Occipital lobe (tissue), 2 donors: ENCODE measurements around the gene C16orf95. TPM values are rescaled to one million over a fixed set of nuclear protein-coding genes. Genes with fewer than 3 reads are reported as not detected.
A peak's percentile ranks its signal among the peaks of the same experiment; 100 is the strongest.
"Not testable (repeated sequence)": the region's sequence is repeated elsewhere in the genome, so short reads cannot be mapped to it uniquely, and the experiment has no call there.

Experiments
- DNase-seq: peaks from one replicate; lab custom pipeline; 2025; lab: John Stamatoyannopoulos, UW
- total RNA-seq: library from RNA; depleted of rRNA; stranded (reverse); fragments of >200 nt; gene quantifications from one replicate; pipeline ENCODE4 v1.2.3, GENCODE V29; 2014

C16orf95 gene
- total RNA-seq, 1 donor from 2014 or later: 3.1 TPM

DNA sequence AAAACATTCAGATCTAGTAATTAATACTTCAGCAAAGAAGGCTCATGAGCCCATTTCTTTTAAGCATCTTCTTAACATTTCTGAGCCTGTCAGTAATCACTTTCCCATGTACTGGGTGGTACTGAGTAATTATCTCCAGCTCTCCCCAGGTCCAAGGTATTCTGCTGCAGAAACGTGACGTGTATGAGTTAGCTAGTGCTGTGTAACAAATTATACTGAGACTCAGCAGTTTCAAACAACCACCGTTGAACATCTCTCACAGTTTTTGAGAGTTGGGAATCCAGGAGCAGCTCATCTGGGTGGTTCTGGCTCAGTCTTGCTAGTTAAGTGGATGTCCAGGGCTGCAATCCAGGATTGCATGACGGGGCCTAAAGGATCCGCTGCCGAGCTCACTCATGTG lies 25.2 kb downstream of the C16orf95 start:
- no peak for DNase-seq

DNA sequence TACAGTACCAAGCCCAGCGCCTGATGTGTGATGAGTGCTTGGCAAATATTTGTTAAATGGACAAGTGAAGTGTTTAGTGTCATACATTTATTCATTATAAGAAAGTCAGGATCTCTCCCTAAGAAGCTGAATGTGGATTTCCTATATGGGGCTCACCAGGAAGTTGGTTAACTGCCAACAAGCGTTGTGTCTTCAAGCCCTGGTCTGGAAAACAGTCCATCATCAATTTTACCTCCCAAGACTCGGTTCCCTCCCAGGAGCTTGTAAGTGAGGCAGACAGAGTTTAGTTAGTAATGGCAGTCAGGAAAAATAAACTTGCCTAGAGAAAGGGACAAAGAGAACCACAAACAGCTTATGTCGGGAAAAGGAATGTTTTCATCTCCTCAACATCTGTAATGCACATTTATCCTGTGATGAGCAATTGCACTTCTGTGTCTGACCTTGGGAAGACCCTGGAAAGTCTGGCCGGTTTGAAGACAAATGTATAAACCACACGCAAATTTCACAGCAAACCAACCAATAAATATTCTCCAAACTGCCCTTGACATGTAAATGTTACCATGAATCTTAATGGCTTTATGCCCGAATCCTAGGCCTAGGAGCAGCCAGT lies 28.3 kb downstream of the C16orf95 start:
- no peak for DNase-seq

DNA sequence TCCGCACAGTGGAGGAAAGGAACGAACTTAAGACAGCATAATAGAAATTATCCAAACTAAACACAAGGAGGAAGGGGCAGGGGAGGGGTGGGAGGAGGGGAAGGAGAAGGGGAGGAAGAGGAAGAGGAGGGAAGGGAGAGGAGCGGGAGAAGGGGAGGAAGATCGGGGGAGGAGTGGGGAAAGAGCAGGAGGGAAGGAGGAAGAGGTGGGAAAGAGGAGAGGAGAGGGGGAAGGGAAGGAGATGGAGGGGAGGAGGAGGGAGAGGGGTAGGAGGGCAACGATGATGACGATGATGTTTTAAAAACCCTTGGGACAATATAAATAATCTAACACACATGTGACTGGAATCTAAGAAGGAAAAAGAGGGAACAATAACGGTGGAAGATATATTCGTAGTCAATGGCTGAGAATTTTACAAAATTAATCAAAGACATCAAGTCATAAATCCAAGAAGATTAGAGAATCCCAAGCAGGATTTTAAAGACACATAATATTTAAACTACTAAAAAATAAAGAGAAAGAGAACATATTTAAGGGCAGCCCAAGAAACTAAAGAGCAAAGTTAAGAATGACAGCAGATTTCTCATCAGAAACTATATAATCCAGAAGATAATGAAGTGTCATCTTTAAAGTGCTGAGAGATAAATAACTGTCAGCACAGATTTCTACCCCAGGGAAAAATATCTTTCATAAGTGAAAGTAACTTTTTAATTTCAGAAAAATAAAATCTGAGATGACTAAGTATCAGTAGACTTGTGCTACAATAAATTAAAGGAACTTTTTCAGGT lies 30.2 kb downstream of the C16orf95 start:
- DNase-seq: no peak

DNA sequence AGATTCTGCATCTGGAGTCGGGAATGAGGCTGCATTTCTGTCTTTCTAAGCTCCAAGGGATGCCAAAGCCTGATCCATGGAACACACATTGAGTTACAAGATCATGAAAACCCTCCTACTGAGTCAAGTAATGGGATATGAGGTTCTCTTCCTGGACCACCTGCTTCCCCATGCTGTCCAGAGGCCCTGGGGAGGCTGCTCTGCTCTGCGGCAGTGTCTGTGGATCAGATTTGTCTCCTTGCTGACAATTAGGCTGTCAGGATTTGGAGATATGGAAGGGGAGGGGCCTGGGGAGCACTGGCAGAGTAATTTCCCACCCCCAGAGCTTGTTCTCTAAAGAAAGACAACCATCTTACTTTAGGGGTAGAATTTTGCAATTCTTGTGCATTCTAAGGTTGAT lies 33.0 kb downstream of the C16orf95 start:
- no peak for DNase-seq

DNA sequence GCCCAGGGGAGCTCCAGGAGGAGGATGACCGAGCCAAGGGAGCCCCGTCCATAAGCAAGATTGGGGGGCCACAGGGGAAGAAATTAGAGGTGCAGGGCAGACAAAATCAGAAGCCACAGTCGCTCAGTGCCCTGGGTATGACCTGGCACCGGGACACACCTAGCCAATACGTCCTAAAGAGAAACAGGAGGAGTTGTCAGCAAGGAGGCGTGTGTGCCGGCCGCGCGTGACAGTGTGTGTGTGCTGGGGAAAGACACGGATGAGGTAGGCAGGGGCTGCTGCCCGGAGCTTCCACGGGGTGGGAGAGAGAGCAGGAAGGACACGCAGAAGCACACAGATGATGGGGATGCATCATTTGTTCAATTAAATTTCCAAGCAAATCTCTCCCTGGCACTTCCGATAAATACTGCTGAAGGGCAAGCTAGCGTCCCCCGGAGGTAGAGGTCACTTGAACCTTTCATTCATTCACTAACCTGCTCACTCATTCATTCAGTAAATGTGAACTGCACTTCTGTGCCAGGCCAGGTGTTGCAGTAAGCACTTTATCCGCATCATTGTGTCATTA lies 38.0 kb downstream of the C16orf95 start:
- no peak for DNase-seq

DNA sequence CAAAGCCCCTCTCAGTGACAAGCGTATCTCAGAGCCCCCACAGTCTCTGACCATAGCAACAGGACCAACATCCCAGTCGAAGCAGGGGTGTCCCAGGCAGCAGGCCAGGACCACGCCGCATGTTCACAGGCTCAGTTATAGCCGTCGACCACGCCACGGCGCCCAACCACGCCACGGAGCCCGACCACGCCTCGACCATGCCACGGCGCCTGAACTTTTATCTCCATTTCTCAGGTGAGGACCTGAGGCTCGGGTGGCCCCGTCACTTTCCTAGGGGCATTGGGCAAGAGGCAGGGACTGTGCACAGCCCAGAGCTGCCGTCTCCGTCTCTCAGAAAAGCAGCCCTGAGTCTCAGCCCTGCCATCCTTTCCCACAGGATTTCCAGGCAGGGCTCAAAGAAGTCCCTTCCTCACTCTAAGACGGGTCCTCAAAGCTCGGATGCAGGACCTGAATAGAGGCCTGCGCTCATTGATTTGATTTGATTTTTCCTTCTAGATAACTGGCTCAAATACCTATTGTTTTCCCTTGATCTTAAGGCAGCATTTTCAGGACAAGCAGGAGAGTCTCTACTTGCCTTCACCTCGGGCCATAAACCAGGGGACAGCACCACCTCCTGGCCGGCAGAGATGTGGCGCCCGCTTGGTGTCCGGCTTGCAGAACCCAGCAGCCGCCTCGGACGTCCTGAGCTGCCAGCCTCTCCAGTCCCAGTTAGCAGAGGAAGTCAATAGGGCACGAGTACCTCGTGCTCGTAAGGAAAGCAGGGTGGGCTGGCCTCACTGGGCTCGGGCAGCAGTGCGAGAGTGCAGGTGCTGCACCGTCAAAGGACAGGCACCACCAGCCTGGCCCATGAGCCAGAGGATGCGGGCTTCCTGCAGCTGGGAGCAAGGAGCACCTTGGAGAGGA lies 38.8 kb downstream of the C16orf95 start:
- peak; percentile 43 for DNase-seq

DNA sequence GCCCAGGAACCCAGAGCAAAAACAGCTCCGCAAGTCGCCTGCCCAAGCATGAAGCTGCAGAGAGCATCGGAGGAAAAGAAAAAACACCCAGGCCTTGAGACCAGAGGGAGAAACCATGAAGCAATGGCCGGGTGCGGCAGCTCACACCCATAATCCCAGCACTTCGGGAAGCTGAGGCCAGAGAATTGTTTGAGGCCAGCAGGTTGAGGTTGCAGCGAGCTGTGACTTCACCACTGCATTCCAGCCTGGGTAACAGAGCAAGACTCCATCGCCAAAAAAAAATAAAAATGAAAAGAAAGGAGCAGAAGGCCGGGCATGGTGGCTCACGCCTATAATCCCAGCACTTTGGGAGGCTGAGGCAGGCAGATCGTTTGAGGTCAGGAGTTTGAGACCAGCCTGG lies 40.3 kb downstream of the C16orf95 start:
- no peak for DNase-seq

DNA sequence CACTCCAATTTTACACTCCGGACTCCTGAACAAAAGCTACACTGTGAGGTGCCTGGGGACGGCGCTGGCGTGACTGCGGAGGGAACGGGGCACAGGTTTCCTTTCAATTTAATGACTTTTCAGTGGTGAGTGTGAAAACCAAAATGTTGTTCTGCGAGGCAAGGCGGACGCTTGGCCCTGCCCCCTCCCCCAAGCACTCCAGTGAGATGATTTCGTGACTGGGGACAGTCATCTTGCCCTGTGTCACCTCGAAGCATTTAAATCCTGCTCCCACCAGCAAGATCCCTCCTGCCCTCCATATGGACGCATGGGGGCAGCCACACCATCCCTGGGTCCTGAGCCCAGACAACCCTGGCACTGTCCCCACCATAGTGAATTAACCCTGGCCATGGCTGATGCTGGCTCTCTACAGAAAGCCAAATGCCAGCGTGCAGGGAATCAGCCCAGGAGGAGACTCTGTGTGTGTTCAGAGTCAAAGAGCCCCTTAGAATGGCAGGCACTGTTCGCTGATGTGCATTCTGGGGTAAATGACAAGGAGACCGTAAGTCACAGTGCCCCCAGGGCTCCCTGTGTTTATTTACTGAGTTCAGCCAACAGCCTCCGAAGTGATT lies 41.0 kb downstream of the C16orf95 start:
- no peak for DNase-seq

DNA sequence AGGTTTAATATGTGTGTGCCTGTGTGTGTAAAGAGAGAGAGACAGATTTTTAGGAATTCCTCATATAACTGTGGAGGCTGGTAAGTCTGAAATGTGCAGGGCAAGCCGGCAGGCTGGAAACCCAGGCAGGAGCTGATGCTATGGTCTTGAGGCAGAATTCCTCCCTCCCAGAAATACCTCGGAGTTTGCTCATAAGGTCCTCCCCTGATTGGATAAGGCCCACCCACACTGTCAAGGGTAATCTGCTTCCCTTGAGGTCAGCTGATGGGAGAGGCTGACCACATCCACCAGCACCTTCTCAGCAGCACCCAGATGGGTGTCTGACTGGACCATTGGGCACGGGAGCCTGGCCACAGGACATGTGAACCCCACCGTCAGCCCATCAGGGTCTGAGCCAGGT lies 42.4 kb downstream of the C16orf95 start:
- DNase-seq: no peak

DNA sequence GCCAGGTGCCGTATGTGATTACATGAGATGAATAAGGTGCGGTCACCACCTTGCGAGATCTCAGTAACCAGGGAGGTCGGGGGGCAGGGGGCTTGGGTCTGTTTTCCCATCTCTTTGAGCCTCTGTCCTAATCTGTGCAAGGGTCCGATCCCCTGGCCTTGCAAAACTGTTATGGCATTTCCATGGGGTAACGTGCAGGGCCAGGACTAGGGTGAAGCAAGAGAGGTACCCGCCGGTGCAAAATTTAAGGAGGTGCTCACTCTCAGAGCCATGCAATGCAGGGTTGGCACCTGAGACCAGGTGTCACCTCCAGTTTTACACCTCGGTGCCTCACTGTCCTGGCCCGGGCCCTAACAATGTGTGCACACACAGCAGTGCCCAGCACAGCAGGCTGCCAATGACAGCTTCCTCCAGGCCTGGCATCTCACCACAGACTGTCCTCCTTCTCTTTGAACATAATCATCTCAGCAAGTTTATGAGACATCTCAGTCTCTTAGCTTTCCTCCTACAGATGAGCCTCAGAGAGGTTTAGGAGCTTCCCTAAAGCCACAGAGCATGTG lies 43.6 kb downstream of the C16orf95 start:
- DNase-seq: no peak

DNA sequence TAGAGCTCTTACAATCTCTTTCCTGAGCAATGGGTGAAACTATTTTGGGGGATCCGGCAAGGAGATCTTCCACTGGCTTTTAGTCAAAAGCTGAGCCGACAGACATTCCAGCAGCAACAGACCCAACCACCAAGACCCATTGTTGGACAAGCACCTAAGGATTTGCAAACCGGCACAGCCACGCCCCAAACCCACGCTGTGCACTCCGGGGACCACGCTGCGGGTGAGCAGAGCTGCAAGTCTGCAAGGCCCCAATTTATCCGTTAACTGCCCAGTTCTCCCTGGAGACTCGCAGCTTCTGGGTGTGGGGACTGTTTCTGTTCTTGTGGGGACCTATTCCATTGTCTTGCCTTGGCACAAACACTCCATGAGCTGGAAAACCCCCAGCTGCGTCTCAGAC lies 45.9 kb downstream of the C16orf95 start:
- no peak for DNase-seq

DNA sequence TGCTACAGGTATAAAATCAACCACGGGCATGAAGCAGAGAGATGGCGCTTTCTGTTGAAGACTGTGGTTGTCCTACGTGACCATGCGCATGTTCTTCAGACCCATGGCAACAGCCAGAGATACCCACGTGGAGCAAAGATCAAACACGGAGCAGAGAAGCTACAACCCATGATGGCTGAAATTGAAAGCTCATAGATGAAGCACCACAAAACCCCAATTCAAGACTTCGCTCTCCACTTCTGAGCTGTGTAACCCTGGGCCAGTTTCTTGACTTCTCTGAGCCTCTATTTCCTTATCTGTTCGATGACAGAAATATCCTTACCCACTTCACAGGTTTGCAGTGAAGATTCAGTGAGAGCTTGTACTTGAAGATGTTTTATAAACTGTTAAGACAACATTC lies 49.6 kb downstream of the C16orf95 start:
- no peak for DNase-seq

DNA sequence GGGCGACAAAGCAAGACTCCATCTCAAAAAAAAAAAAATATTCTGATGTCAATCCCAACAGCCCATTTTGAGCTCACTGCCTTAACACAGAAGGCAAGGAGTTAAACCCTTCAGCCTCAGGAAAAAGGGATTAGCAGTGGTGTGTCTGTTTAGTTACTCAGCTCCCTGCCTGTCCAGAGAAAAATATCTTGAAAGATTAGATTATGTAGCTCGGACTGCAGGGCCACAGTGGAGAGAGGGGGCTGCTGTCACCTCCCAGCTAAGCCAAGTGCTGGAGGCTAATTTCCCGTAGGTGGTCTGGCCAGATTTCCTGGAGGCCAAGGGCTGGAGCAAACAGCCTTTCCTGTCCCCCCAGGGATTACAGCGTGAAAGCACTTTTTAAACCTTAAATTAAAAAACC lies 50.3 kb downstream of the C16orf95 start:
- no peak for DNase-seq

DNA sequence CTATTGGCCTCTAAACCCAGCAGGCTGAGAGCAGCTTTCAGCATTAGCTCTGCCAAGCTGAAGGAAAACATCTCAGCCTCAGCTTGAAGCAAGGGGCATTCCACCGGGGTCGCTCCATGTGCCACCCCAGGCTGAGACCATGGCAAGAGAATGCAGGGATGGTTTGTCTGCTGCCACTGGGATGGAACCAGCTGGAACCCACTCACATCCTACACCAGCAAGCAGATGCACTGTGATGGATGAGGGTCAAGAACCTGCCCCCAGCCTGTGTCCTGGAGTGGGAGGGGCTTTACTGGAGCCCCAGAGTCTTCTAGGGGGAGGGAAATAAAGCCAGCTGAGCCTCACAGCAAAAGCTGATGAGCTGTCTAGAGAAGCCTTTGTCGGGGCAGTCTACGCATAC lies 51.9 kb downstream of the C16orf95 start:
- no peak for DNase-seq

DNA sequence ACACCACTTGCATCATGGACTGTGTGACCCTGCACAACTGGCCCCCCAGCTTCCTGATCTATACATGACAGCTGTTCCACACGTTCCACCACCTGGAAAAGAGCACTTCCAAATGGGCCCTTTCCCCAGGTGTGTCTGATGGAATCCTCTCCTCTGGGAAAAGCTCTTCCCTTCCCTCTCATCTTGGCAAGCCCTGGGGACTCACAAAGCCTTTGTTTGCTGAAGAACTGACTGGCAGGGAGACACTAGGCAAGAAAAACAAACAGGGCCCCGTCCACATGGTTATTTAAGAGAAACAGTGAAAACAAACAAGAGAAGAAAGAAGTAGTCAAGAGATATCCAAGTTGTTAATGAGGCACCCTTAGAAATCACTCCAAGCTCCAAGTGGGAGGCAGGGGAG lies 52.6 kb downstream of the C16orf95 start:
- DNase-seq: no peak

DNA sequence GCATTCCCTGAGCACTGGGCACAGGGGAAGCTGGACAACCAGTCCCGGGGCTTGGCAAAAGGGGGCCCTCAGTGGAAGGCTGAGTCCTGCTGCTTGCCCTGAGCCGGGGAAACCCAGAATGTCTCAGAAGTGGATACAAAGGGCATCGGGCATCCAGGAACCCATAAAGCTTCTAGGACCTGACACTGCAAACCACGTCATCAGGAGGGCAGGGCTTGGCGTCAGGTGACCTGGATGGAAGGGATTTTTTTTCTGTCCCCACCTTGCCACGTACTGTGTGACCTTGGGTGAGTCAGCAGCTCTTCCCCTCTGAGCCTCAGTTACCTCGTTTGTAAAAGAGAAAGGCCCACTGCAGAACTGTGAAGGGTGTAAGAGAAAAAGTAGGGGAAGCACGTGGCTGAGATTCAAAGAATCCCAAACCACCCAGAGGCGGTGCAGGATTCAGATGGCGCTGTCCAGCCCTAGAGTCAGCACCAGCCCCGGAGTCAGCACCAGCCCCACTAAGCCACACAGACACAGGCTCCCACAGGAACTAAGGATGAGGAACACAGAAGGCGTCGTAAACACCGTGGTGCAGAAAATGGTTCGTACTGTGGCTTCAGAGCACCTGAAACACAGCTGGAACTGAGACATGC lies 53.7 kb downstream of the C16orf95 start:
- DNase-seq: no peak

DNA sequence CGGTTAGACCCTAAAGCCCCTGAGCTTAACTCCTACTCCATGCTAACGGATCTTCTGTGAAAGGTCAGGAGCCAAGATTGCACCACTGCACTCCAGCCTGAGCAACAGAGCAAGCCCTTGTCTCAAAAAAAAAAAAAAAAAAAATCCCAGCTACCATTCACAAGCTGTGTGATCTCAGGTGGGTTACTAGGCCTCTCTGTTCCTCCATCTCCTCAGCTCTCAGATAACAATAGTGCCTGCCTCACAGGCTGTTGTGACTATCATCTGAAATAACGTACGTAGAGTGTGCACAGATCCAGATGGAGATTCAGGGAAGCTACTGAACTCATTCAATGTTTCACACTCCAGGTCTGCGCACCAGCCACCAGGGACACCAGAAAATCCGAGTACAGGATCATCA lies 57.8 kb downstream of the C16orf95 start:
- DNase-seq: no peak

DNA sequence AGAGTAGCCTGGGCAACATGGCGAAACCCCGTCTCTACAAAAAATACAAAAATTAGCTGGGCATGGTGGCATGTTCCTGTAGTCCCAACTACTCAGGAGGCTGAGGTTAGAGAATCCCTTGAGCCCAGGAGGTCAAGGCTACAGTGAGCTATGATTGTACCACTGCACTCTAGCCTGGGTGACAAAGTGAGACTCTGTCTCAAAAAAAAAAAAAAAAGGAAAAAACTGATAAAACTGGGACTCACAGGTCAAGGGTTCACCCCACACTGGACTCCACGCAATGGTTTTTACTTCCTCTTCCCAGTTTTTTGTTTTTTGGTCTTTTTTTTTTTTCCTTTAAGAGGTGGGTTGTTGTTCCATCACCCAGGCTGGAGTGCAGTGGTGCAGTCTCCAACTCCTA lies 58.5 kb downstream of the C16orf95 start:
- DNase-seq: not testable (repeated sequence)

DNA sequence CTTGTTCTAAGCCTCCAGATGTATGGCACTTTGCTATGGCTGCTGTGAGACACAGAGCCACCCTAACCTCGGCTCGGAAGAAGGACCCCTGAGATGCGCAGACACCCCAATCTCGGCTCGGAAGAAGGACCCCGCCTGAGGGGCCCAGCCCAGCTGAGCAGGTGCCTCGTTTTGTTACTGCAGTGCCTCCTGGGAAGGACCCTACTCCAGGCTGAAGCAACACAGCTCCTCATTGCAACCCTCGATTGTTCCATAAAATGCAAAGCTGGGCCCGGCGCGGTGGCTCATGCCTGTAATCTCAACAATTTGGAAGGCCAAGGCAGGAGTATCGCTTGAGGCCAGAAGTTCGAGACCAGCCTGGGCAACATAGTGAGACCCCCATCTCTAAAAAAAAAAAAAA lies 61.3 kb downstream of the C16orf95 start:
- no peak for DNase-seq

DNA sequence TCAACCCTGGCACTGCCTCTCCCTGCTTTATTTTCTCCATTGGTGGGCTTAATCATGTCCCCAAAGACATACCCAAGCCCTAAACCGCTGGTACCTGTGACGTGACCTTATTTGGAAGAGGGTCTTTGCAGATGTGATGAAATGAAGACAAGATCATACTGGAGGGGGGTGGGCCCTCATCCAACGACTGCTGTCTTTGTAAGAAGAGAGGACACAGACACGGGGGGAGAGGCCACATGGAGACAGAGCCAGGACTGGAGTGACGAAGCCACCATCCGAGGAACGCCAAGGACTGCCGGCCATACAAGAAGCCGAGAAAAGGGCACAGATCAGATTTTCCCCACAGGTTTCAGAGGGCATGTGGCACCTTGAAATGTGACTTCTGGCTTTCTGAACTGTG lies 62.5 kb downstream of the C16orf95 start:
- DNase-seq: no peak

DNA sequence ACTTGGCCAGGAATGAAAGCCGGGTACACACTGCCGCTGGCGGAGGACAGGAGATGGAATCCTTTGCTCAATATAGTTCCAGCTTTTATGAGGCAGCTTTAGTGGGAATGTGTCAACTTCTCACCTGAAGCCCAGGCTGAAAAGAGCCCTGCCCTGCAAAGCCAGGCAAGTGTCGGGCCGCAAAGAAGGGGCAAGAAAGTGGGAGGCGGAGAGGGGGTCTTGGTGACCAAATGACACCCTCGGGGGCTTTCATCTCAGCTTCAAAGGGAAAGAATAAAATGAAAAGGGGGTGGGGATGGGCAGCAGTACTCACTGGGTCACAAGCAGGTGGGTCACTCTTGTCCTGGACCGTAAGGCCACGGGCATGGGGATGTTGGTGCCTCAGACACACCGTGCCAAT lies 62.9 kb downstream of the C16orf95 start:
- no peak for DNase-seq
